GM10248 (cell line): ENCODE data around the gene SIGLEC15.
A peak's percentile ranks its signal among the peaks of the same experiment; 100 is the strongest.

ENCODE experiments used
- CTCF ChIA-PET: fragments of 300-600 bp; sonication (Branson Sonifier 250); formaldehyde crosslinking; extraction: SDS; loops from one replicate; lab custom pipeline; 2021; ENCODE audit warnings: antibody characterized with exemption; lab: Yijun Ruan, JAX
- POLR2A ChIA-PET: fragments of 350-650 bp; sonication (Branson Sonifier 250); formaldehyde crosslinking; extraction: SDS; loops from one replicate; lab custom pipeline; 2020; ENCODE audit warnings: antibody characterized with exemption; lab: Yijun Ruan, JAX
- DNase-seq: peaks from one replicate; pipeline ENCODE4 v3.0.0; 2012; ENCODE audit errors: extremely low spot score
- TF ChIP-seq, protein P1 (sequence below): IDR thresholded peaks from 2 replicates; pipeline ENCODE4 v1.5.1; 2012; ENCODE audit warnings: mild to moderate bottlenecking, low read depth; ENCODE audit errors: extremely low read depth, missing control alignments, control extremely low read depth

SIGLEC15 gene

DNA sequence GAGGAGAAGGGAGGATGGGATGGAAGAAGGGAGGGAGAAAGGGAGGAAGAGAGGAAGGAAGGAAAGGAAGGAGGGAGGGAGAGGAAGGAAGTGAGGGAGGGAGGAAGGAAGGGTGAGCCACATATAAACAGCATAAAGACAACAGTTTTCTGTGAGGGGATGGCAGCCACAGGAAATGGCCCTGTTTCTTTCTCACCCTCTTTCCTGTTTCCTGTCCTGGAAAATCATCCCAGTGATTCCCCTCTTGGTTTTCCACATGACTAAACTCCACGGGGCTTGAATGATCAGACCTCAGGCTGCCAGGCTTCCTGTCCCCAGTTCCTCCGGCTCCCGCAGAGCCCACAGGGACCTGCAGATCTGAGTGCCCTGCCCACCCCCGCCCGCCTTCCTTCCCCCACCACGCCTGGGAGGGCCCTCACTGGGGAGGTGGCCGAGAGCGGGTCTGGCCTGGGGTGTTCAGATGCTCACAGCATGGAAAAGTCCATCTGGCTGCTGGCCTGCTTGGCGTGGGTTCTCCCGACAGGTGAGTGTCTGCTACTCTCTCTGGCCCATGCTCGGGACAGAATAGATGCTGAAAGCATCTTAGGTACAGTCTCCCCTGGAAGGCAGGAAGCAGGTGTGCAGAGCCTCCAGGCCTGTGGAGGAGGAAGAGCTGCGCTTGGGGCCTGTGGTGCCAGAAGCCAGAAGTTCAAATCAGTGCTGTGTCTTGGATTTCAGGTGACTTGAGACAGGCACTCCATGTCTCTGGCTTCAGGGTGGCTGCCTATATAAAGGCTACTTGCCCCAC is at the start of gene SIGLEC15:
Gene SIGLEC15 (plus strand): TSS at position 418 of the 787 bp plus-strand sequence. CDS start 54 bp downstream, at position 472.
- CTCF ChIA-PET = interaction anchor here (0.9 kb wide), 1 partner anchor 103 kb away, joined by 4 read pairs; no protein-coding TSS in a partner anchor
- POLR2A ChIA-PET = no interaction called here
- DNase-seq = peak; percentile 16
- TF ChIP-seq, protein P1, sequence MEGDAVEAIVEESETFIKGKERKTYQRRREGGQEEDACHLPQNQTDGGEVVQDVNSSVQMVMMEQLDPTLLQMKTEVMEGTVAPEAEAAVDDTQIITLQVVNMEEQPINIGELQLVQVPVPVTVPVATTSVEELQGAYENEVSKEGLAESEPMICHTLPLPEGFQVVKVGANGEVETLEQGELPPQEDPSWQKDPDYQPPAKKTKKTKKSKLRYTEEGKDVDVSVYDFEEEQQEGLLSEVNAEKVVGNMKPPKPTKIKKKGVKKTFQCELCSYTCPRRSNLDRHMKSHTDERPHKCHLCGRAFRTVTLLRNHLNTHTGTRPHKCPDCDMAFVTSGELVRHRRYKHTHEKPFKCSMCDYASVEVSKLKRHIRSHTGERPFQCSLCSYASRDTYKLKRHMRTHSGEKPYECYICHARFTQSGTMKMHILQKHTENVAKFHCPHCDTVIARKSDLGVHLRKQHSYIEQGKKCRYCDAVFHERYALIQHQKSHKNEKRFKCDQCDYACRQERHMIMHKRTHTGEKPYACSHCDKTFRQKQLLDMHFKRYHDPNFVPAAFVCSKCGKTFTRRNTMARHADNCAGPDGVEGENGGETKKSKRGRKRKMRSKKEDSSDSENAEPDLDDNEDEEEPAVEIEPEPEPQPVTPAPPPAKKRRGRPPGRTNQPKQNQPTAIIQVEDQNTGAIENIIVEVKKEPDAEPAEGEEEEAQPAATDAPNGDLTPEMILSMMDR = no peak

GRCh38 chr18:45775743-45776142 is 49.7 kb upstream of the SIGLEC15 start:
- TF ChIP-seq, protein P1 = no peak
- DNase-seq = no peak
- ChIA-PET CTCF (interaction anchor here (1.3 to 1.5 kb wide), 3 partner anchors 10 to 103 kb away, joined by 3 read pairs; no protein-coding TSS in a partner anchor), POLR2A (no interaction called here)

GRCh38 chr18:45777393-45777792 is 48.1 kb upstream of the SIGLEC15 start:
- ChIA-PET POLR2A (no interaction called here), CTCF (interaction anchor here (1.0 to 2.0 kb wide), 3 partner anchors 9 to 103 kb away, joined by 3 to 8 read pairs (median 3); no protein-coding TSS in a partner anchor)
- TF ChIP-seq, protein P1 = no peak
- no peak for DNase-seq

- CTCF ChIA-PET = interaction anchor here (1.1 kb wide), 1 partner anchor 12 kb away, joined by 4 read pairs; no protein-coding TSS in a partner anchor
- DNase-seq = no peak
Measured at GRCh38 chr18:45780568-45780967, 44.9 kb upstream of the SIGLEC15 start.

GRCh38 chr18:45782662-45783061 is 42.8 kb upstream of the SIGLEC15 start:
- DNase-seq = no peak
- TF ChIP-seq, protein P1 = no peak
- CTCF ChIA-PET = no interaction called here
- POLR2A ChIA-PET = no interaction called here

More at GRCh38 chr18:45780568-45780967, 44.9 kb upstream of the SIGLEC15 start:
- TF ChIP-seq, protein P1 = no peak
- POLR2A ChIA-PET = no interaction called here

GRCh38 chr18:45783097-45784075 is 42.1 kb upstream of the SIGLEC15 start:
- CTCF ChIA-PET = no interaction called here
- POLR2A ChIA-PET = no interaction called here
- no peak for DNase-seq
- TF ChIP-seq, protein P1 = no peak
